ENCODE measurements around the gene FAM83E.
A peak's percentile ranks its signal among the peaks of the same experiment; 100 is the strongest.
"Not testable (repeated sequence)": the region's sequence is repeated elsewhere in the genome, so short reads cannot be mapped to it uniquely, and the experiment has no call there.

Gene FAM83E

DNA sequence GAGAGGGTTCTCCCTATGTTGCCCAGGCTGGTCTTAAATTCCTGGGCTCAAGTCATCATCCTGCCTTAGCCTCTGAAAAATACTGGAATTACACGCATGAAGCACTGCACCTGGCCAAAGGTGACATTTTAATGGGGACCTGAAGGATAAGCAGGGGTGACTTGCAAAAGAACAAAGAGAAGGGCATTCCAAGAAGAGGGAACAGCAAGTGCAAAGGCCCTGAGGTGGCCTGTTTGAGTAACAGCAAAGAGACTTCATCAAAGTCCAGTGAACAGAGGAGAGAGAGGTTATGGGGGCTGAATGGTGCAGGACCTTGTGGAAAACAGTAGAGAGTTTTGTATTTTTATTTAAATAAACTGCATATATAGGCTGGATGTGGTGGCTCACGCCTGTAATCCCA, 27.0 kb upstream of the FAM83E start:
- no peak for DNase-seq (ENCODE audit: low read depth, low spot score)

- no peak for DNase-seq (ENCODE audit: low read depth, low spot score)
Measured at GRCh38 chr19:48639483-48640375, 24.9 kb upstream of the FAM83E start.

GRCh38 chr19:48638831-48639381, 24.0 kb upstream of the FAM83E start:
- no peak for DNase-seq (ENCODE audit: low read depth, low spot score)

GRCh38 chr19:48637948-48638830, 23.3 kb upstream of the FAM83E start:
- DNase-seq (ENCODE audit: low read depth, low spot score), result peak; percentile 72

DNA sequence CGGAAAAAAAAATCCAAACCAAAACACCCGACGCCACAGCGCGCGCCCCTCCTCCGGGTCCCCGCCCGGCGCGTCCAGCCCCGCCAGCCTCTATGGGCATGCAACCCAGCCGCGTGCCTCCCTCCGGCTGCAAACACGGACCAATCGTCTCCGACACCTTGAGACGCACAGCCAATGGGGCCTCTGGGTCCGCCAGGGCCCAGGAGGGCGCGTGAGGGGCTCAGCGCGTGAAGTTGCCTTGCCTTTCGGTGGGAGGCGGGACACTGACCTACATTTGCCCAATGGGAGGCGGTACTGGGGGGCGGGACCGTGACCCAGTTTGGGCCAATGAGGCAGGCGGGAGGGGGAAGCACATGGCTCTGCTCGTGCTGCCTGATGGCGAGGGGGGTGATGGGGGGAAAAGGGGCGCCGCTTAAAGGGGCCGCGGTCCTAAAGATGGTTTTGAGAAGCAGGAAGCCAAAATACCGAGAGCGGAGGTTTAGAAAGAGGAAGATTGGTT, 22.6 kb upstream of the FAM83E start:
- peak; percentile 100 for DNase-seq (ENCODE audit: low read depth, low spot score)

DNA sequence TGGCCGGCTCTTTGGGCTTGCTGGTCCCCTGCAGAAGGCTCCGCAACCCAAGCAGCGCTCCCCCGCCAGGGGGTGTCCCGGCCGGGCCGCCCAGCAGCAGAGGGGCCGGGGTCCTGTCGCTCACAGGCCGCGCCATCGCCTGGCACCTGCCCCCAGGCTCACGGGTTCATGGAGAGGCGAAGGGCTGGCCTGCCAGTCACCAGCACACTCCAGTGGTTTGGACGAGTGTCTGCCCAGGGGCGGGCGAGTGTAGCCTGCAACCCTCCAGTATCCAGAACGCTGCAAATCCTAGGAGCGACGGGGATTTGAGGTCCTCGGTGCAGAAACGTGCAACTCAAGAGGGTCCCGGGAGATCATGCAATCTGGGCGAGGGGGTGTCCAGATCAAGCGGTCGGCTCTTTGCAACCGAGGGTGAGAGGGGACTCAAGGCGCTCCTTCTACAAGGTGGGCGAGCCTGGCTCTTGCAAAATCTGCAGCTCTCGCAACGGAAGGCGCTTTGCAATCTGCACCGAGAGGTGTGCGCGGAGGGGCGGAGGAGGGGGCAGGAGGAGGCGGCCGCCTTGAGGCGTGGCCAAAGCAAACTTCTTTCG, 22.1 kb upstream of the FAM83E start, which contains the start of gene DBP:
TSS of gene DBP (minus strand) at position 521 of the 590 bp plus-strand sequence. CDS start at position 136, 385 bp downstream.
- no peak for DNase-seq (ENCODE audit: low read depth, low spot score)

DNA sequence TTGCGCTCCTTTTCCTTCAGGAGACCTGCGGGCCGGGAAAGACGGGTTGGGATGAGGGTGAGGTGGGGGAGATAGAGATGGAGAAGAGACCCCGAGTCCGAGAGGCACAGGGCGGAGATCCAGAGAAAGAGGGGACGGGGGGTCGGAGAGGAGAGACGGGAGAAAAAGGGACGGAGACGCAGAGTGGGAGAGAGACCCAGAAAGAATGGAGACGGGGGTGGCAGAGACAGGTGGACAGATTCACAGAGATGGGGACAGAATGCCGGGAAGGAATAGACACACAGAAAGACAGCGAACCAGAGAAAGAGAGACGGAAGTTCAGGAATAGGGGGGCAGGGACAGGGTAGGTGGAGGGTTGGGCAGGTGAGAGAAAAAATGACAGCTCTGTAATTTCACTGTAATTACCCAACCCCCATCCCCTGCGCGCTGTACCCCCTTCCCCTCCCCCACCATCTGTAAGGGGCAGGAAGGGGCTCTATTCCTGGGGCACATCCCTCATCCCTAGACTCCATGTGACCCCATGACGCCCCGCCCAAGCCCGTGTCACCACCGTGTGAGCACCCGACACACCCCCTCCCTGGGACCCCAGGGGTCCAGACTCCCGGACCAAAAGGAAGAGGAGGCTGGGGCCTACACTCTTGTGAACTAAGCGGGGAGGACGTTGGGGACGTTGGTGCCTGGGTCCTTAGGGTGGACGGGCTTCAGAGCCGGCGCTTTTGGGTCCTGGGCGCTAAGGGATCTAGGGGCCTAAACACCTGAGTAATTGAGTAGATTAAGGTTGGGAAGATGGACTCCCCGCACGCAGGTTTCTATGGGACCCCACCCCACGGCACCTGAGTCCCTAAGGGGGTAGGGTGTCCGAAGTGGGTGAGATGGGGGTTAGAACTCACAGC, 21.3 kb upstream of the FAM83E start:
- no peak for DNase-seq (ENCODE audit: low read depth, low spot score)

DNA sequence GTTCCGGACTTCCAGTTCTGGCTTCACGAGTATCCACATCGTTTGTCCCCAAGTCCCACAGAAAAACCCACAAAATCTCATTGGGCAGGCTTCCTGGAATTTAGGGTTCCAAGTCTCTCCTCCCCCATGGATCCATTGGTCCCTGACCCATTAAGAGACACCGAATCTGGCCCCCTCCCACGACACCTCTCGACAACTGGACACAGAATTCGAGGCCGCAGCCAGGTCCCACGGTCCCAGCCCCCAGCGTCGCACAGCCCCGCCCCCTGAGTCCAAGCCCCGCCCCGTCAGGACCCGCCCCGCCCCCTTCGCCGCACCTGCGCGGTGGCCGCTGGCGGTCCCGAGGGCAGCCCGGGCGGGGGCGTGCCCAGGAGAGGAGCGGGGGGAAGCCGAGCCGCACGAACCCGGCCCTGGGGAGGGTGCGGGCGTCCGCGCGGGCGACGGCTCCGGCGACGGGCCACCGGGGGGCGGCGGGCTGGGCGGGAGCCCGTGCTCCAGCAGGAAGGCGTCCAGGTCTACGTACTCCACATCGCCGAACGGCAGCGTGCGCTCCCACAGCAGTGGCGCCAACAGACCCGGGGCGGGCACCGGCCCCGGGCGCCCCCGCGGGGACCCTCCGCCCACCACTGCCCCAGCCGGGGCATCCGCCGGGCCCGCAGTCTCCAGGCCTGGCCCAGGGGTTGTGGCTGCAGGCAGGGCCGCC, 20.5 kb upstream of the FAM83E start:
- DNase-seq (ENCODE audit: low read depth, low spot score), result peak; percentile 68

DNA sequence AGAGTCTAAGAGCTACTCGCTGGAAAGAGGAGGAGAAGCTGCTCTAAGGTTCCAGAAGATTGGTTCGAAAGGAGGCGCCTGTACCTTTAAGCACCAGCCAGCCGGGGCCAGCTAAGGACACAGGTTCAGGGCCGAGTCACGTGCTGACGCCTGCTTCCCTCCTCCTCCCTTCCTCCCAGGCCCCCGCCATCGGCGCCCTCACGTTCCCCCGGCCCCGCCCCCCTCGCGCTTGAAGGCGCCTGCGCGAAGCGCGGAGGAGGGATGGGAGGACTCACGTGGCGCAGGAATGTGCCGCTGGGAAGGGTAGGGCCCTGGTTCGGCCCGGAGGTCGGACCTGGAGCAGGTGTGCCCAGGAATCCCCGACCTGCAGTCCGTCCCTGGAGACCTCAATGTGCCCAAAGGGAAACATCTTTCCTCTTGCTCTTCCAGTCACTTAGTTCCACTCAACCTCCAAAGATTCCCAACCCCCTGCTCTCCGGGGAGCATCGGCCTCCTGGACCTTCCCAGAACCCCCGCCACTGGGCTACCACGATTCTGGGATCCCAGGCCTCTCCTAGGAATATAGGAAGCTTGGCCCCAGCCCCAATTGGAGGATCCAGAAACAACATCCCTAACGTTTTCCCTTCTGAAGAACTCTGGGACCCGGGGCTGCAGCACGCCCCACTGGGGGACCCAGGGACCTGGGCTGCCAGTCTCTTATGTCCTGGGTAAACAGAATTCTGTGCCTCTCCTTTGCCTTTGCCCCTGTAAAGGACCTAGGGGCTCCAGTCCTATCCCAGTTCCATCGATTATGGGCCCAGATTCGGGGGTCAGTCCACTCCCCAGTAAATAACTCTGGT, 19.8 kb upstream of the FAM83E start:
- peak; percentile 85 for DNase-seq (ENCODE audit: low read depth, low spot score)

GRCh38 chr19:48634036-48634342, 19.1 kb upstream of the FAM83E start:
- DNase-seq (ENCODE audit: low read depth, low spot score), result no peak

- DNase-seq (ENCODE audit: low read depth, low spot score), result no peak
Measured at GRCh38 chr19:48633148-48634035, 18.5 kb upstream of the FAM83E start.

DNA sequence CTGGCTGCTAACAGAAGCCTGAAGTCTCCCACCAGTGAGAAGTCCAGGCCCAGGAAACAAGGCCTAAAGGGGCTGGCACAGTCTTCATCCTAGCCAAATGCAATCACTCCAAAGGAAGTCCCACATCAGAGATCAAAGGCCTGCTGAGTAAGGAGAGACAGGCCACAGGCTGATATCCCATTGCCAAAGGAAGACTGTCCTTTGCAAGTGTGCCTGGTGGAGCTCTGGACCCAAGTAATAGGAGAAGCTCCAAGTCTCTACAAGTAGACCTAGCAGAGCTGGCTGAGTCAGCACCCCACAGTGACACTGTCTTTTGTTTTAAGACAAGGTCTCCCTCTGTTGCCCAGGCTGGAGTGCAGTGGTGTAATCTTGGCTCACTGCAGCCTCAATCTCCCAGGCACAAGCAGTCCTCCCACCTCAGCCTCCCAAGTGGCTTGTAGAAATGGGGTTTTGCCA, 17.8 kb upstream of the FAM83E start:
- DNase-seq (ENCODE audit: low read depth, low spot score), result no peak

- DNase-seq (ENCODE audit: low read depth, low spot score), result not testable (repeated sequence)
Measured at GRCh38 chr19:48632286-48632685, 17.4 kb upstream of the FAM83E start.

- no peak for DNase-seq (ENCODE audit: low read depth, low spot score)
Measured at GRCh38 chr19:48631225-48631624, 16.3 kb upstream of the FAM83E start.

GRCh38 chr19:48630296-48631063, 15.6 kb upstream of the FAM83E start:
- DNase-seq (ENCODE audit: low read depth, low spot score), result no peak

- no peak for DNase-seq (ENCODE audit: low read depth, low spot score)
Measured at GRCh38 chr19:48629599-48630295, 14.9 kb upstream of the FAM83E start.

DNA sequence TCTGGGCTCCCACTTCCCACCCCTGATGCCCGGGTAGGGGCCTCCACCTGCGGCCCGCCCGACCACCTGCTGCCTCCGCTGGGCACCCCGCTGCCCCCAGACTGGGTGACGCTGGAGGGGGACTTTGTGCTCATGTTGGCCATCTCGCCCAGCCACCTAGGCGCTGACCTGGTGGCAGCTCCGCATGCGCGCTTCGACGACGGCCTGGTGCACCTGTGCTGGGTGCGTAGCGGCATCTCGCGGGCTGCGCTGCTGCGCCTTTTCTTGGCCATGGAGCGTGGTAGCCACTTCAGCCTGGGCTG, 14.4 kb upstream of the FAM83E start:
- DNase-seq (ENCODE audit: low read depth, low spot score), result no peak

Data from activated CD4-positive, CD25-positive, alpha-beta regulatory T cell treated with anti-CD3 and anti-CD28 coated beads, Interleukin-2, amount 50 U/mL, for 16 hours (primary cell).